A673 (cell line): ENCODE measurements around the gene ANKS6. TPM values are rescaled to one million over a fixed set of nuclear protein-coding genes. Genes with fewer than 3 reads are reported as not detected.

ENCODE experiments used
- BruUV-seq: library from RNA; stranded (reverse); fragments of 400-500 nt; replicated peaks from 2 replicates; lab custom pipeline; 2021; lab: Mats Ljungman, UMichigan
- CTCF ChIA-PET: fragments of 300-600 bp; sonication (Branson Sonifier 250); formaldehyde crosslinking; loops from one replicate; lab custom pipeline; 2022; ENCODE audit warnings: antibody characterized with exemption; lab: Charles Lee
- POLR2A ChIA-PET: fragments of 300-600 bp; sonication (Branson Sonifier 250); formaldehyde crosslinking; loops from one replicate; lab custom pipeline; 2022; ENCODE audit warnings: antibody characterized with exemption; ENCODE audit not compliant: low non-redundant PET; lab: Charles Lee
- DNase-seq: peaks from one replicate; pipeline ENCODE4 v3.0.0-alpha.2; 2015; ENCODE audit warnings: low spot score
- H3K27ac ChIP-seq: fragments of 200-600 bp; sonication (generic); 2 replicates; pipeline ENCODE4 v1.5.1; 2016; ENCODE audit warnings: mixed run types, low read depth, mild to moderate bottlenecking, mixed read lengths, antibody characterized with exemption, low read length; ENCODE audit not compliant: poor library complexity, severe bottlenecking
- H3K27me3 ChIP-seq: fragments of 200-600 bp; sonication (generic); replicated peaks from 2 replicates; pipeline ENCODE4 v1.6.1; 2017; ENCODE audit warnings: mixed run types, low read depth, mild to moderate bottlenecking, mixed read lengths, antibody characterized with exemption, low read length; ENCODE audit not compliant: insufficient read depth, poor library complexity
- H3K36me3 ChIP-seq: fragments of 200-600 bp; sonication (generic); 2 replicates; pipeline ENCODE4 v1.6.1; 2016; ENCODE audit warnings: mixed run types, mild to moderate bottlenecking, mixed read lengths, antibody characterized with exemption, low read length; ENCODE audit not compliant: insufficient read depth, poor library complexity, severe bottlenecking
- H3K4me1 ChIP-seq: fragments of 200-600 bp; sonication (generic); 2 replicates; pipeline ENCODE4 v1.6.1; 2017; ENCODE audit warnings: mixed run types, mild to moderate bottlenecking, mixed read lengths, antibody characterized with exemption, low read length; ENCODE audit not compliant: insufficient read depth, poor library complexity, severe bottlenecking
- H3K4me3 ChIP-seq: fragments of 200-600 bp; sonication (generic); 2 replicates; pipeline ENCODE4 v1.5.1; 2016; ENCODE audit warnings: low read depth, mixed run types, mild to moderate bottlenecking, mixed read lengths, low read length; ENCODE audit not compliant: poor library complexity, severe bottlenecking
- H3K9me3 ChIP-seq: fragments of 200-600 bp; sonication (generic); 2 replicates; pipeline ENCODE4 v1.6.1; 2016; ENCODE audit warnings: mixed run types, low read depth, mild to moderate bottlenecking, mixed read lengths, antibody characterized with exemption, low read length; ENCODE audit not compliant: poor library complexity, severe bottlenecking
- CTCF ChIP-seq: fragments of 300-800, 200-600 bp; sonication (generic); conservative IDR thresholded peaks from 2 replicates; pipeline ENCODE4 v1.5.1; 2017; ENCODE audit warnings: low read depth, mild to moderate bottlenecking, antibody characterized with exemption, low read length, moderate library complexity, mixed read lengths
- EZH2 ChIP-seq: fragments of 200-600 bp; sonication (generic); IDR thresholded peaks from 2 replicates; pipeline ENCODE4 v1.6.1; 2017; ENCODE audit warnings: borderline replicate concordance, low read depth, mild to moderate bottlenecking, mixed read lengths, antibody characterized with exemption, low read length; ENCODE audit not compliant: poor library complexity, severe bottlenecking
- intact Hi-C: fragments of 100-400 bp; cut with micrococcal nuclease; formaldehyde crosslinking; loops from one replicate; pipeline ENCODE4 v1.10.0; 2022; ENCODE audit not compliant: unreplicated experiment
- total RNA-seq: library from RNA; stranded (reverse); gene quantifications from 2 replicates; pipeline ENCODE4 v1.2.3, GENCODE V29; 2021

ANKS6 gene
- total RNA-seq, 1 experiment from 2014 or later, result 14.4 TPM

GRCh38 chr9:98732091-98732490 lies 64.3 kb downstream of the ANKS6 start:
- H3K27ac ChIP-seq, result no peak overlapping the region
- POLR2A ChIA-PET, result no interaction called here
- no peaks in the 10 kb centered on the region for H3K27me3 ChIP-seq
- no peaks in the 10 kb centered on the region for H3K4me1 ChIP-seq
- CTCF ChIA-PET, result no interaction called here
- DNase-seq, result no peak
- H3K9me3 ChIP-seq, result no peaks in the 10 kb centered on the region
- BruUV-seq, result no TSS peak
- intact Hi-C loops, result no loop called here
- no peak for TF ChIP-seq EZH2
- no peak for TF ChIP-seq CTCF
- H3K4me3 ChIP-seq, result no peak overlapping the region
- H3K36me3 ChIP-seq, result no peaks in the 10 kb centered on the region

GRCh38 chr9:98730871-98731270 lies 65.5 kb downstream of the ANKS6 start:
- intact Hi-C loops, result no loop called here
- Histone ChIP-seq H3K27ac (no peak overlapping the region), H3K9me3 (no peaks in the 10 kb centered on the region), H3K36me3 (no peaks in the 10 kb centered on the region), H3K27me3 (peaks cover 12% of the 10 kb centered on the region), H3K4me1 (no peaks in the 10 kb centered on the region), H3K4me3 (no peak overlapping the region)
- POLR2A ChIA-PET, result no interaction called here
- DNase-seq, result no peak
- no TSS peak for BruUV-seq
- CTCF ChIA-PET, result no interaction called here
- TF ChIP-seq CTCF (no peak), EZH2 (no peak)

GRCh38 chr9:98728500-98728899 lies 67.9 kb downstream of the ANKS6 start:
- no TSS peak for BruUV-seq
- H3K36me3 ChIP-seq, result no peaks in the 10 kb centered on the region
- ChIA-PET CTCF (no interaction called here), POLR2A (no interaction called here)
- no peak overlapping the region for H3K27ac ChIP-seq
- intact Hi-C loops, result no loop called here
- DNase-seq, result no peak
- no peaks in the 10 kb centered on the region for H3K4me1 ChIP-seq
- TF ChIP-seq EZH2 (no peak), CTCF (no peak)
- H3K4me3 ChIP-seq, result no peak overlapping the region
- peaks cover 35% of the 10 kb centered on the region for H3K27me3 ChIP-seq
- H3K9me3 ChIP-seq, result no peaks in the 10 kb centered on the region
